BJ (cell line): ENCODE measurements around the gene BAX. TPM values are rescaled to one million over a fixed set of nuclear protein-coding genes. Genes with fewer than 3 reads are reported as not detected.
A peak's percentile ranks its signal among the peaks of the same experiment; 100 is the strongest.

ENCODE experiments used
- CTCF ChIA-PET: fragments of 350-600 bp; formaldehyde crosslinking; extraction: SDS; loops from one replicate; lab custom pipeline; 2021; ENCODE audit warnings: antibody characterized with exemption, inconsistent platforms; lab: Yijun Ruan, JAX
- POLR2A ChIA-PET: fragments of 300-600 bp; sonication (Branson Sonifier 250); formaldehyde crosslinking; extraction: SDS; loops from one replicate; lab custom pipeline; 2021; ENCODE audit warnings: antibody characterized with exemption; lab: Charles Lee
- DNase-seq: peaks from one replicate; pipeline ENCODE4 v3.0.0-alpha.2; 2011; ENCODE audit warnings: low read depth
- H3K27me3 ChIP-seq: 2 replicates; pipeline ENCODE4 v1.6.0; 2011; ENCODE audit warnings: low read length; ENCODE audit not compliant: control insufficient read depth, insufficient read depth
- H3K36me3 ChIP-seq: 2 replicates; pipeline ENCODE4 v1.5.1; 2011; ENCODE audit warnings: low read length; ENCODE audit not compliant: control insufficient read depth, insufficient read depth
- H3K4me3 ChIP-seq: 2 replicates; pipeline ENCODE4 v1.5.1; 2011; ENCODE audit warnings: low read depth, mild to moderate bottlenecking, control low read depth, low read length
- CTCF ChIP-seq: IDR thresholded peaks from 2 replicates; pipeline ENCODE4 v1.5.1; 2011; ENCODE audit warnings: low read depth, mild to moderate bottlenecking, control low read depth, inconsistent platforms, low read length, moderate library complexity; ENCODE audit not compliant: insufficient read depth
- polyA plus RNA-seq: library from polyadenylated mRNA; depleted of rRNA; stranded (reverse); fragments of >200 nt; gene quantifications from 2 replicates; pipeline ENCODE4 v1.2.3, GENCODE V29; 2011

Gene BAX
- polyA plus RNA-seq, 1 experiment, result 159 TPM

- Histone ChIP-seq H3K36me3 (peaks cover 45% of the 10 kb centered on the region), H3K4me3 (no peak overlapping the region), H3K27me3 (no peaks in the 10 kb centered on the region)
- TF ChIP-seq CTCF, result no peak
- DNase-seq, result no peak
- ChIA-PET CTCF (interaction anchor here (1.8 kb wide), 1 partner anchor 17 kb away, joined by 5 read pairs; no protein-coding TSS in a partner anchor), POLR2A (no interaction called here)
These were observed 32.6 kb downstream of the BAX start for GRCh38 chr19:48987323-48987722.

GRCh38 chr19:48988286-48988685 lies 33.6 kb downstream of the BAX start:
- ChIA-PET POLR2A (no interaction called here), CTCF (interaction anchor here (0.5 to 1.6 kb wide), 2 partner anchors 29 to 110 kb away, joined by 3 to 4 read pairs; no protein-coding TSS in a partner anchor)
- Histone ChIP-seq H3K36me3 (peaks cover 40% of the 10 kb centered on the region), H3K4me3 (no peak overlapping the region), H3K27me3 (no peaks in the 10 kb centered on the region)
- TF ChIP-seq CTCF, result no peak
- no peak for DNase-seq

- no peak for TF ChIP-seq CTCF
- POLR2A ChIA-PET, result no interaction called here
- no peak overlapping the region for H3K4me3 ChIP-seq
- DNase-seq, result no peak
- peaks cover 38% of the 10 kb centered on the region for H3K36me3 ChIP-seq
- H3K27me3 ChIP-seq, result no peaks in the 10 kb centered on the region
- CTCF ChIA-PET, result interaction anchor here (1.0 to 1.6 kb wide), 2 partner anchors 12 to 109 kb away, joined by 4 read pairs; no protein-coding TSS in a partner anchor
These were observed 34.2 kb downstream of the BAX start for GRCh38 chr19:48988860-48989259.

- H3K4me3 ChIP-seq, result no peak overlapping the region
- CTCF ChIA-PET, result interaction anchor here (0.6 to 2.2 kb wide), 4 partner anchors 13 to 857 kb away, joined by 3 to 7 read pairs (median 4); no protein-coding TSS in a partner anchor
- no peaks in the 10 kb centered on the region for H3K27me3 ChIP-seq
- H3K36me3 ChIP-seq, result peaks cover 36% of the 10 kb centered on the region
- POLR2A ChIA-PET, result interaction anchor here (0.6 kb wide), 1 partner anchor 145 kb away, joined by 5 read pairs; no protein-coding TSS in a partner anchor
- no peak for TF ChIP-seq CTCF
- DNase-seq, result peak; percentile 51
These were observed 35.1 kb downstream of the BAX start for GRCh38 chr19:48989701-48990291.

- POLR2A ChIA-PET, result interaction anchor here (0.6 kb wide), 1 partner anchor 540 kb away, joined by 10 read pairs; no protein-coding TSS in a partner anchor
- no peaks in the 10 kb centered on the region for H3K27me3 ChIP-seq
- no peak overlapping the region for H3K4me3 ChIP-seq
- peaks cover 31% of the 10 kb centered on the region for H3K36me3 ChIP-seq
- CTCF ChIA-PET, result interaction anchor here (0.6 to 2.2 kb wide), 2 partner anchors 20 to 856 kb away, joined by 3 to 7 read pairs; no protein-coding TSS in a partner anchor
- DNase-seq, result no peak
- TF ChIP-seq CTCF, result no peak
These were observed 35.7 kb downstream of the BAX start for GRCh38 chr19:48990400-48990799.
